Caco-2 (cell line): ENCODE measurements around the gene NDEL1. TPM values are rescaled to one million over a fixed set of nuclear protein-coding genes. Genes with fewer than 3 reads are reported as not detected.
A peak's percentile ranks its signal among the peaks of the same experiment; 100 is the strongest.

ENCODE experiments used
- BruUV-seq: library from RNA; stranded (reverse); fragments of 400-500 nt; replicated peaks from 2 replicates; lab custom pipeline; 2021; lab: Mats Ljungman, UMichigan
- CTCF ChIA-PET: fragments of 300-600 bp; sonication (Branson Sonifier 250); formaldehyde crosslinking; loops from one replicate; lab custom pipeline; 2022; ENCODE audit warnings: antibody characterized with exemption; lab: Charles Lee
- POLR2A ChIA-PET: fragments of 300-600 bp; sonication (Branson Sonifier 250); formaldehyde crosslinking; loops from one replicate; lab custom pipeline; 2022; ENCODE audit warnings: antibody characterized with exemption; lab: Charles Lee
- DNase-seq, 2 experiments: peaks; one replicate each; pipeline versions ENCODE4 v3.0.0 to v3.0.0-alpha.2; 2020 to 2022
- H3K27me3 ChIP-seq: replicated peaks from 2 replicates; pipeline ENCODE4 v1.6.0; 2011; ENCODE audit warnings: low read length; ENCODE audit not compliant: control insufficient read depth, insufficient read depth
- H3K36me3 ChIP-seq: 2 replicates; pipeline ENCODE4 v1.5.1; 2011; ENCODE audit warnings: low read length; ENCODE audit not compliant: control insufficient read depth, insufficient read depth
- H3K4me1 ChIP-seq: fragments of 250-450 bp; sonication (Bioruptor Pico); 2 replicates; pipeline ENCODE4 v1.5.1; 2020; ENCODE audit warnings: mild to moderate bottlenecking
- H3K4me3 ChIP-seq: 2 replicates; pipeline ENCODE4 v1.5.1; 2011; ENCODE audit warnings: low read depth, mild to moderate bottlenecking, control low read depth, low read length
- H3K9me3 ChIP-seq: fragments of 250-450 bp; sonication (Bioruptor Pico); 2 replicates; pipeline ENCODE4 v1.5.1; 2020; ENCODE audit warnings: mild to moderate bottlenecking, moderate library complexity
- H3K27ac Mint-ChIP-seq: one replicate; pipeline ENCODE4 v1.8.0; 2022; ENCODE audit warnings: mixed read lengths; ENCODE audit not compliant: unreplicated experiment
- H3K27me3 Mint-ChIP-seq: one replicate; pipeline ENCODE4 v1.8.0; 2022; ENCODE audit warnings: mixed read lengths; ENCODE audit not compliant: insufficient read depth, unreplicated experiment
- H3K36me3 Mint-ChIP-seq: one replicate; pipeline ENCODE4 v1.8.0; 2022; ENCODE audit warnings: mild to moderate bottlenecking, mixed read lengths; ENCODE audit not compliant: insufficient read depth, unreplicated experiment
- H3K4me1 Mint-ChIP-seq: one replicate; pipeline ENCODE4 v1.8.0; 2022; ENCODE audit warnings: low read depth, mixed read lengths; ENCODE audit not compliant: unreplicated experiment
- H3K4me3 Mint-ChIP-seq: one replicate; pipeline ENCODE4 v1.8.0; 2022; ENCODE audit warnings: mild to moderate bottlenecking, moderate library complexity, mixed read lengths; ENCODE audit not compliant: unreplicated experiment
- H3K9me3 Mint-ChIP-seq: one replicate; pipeline ENCODE4 v1.8.0; 2022; ENCODE audit warnings: mixed read lengths; ENCODE audit not compliant: unreplicated experiment
- intact Hi-C: fragments of 100-400 bp; cut with micrococcal nuclease; formaldehyde crosslinking; loops from one replicate; pipeline ENCODE4 v1.10.0; 2022; ENCODE audit not compliant: unreplicated experiment
- total RNA-seq: library from RNA; stranded (reverse); gene quantifications from 2 replicates; pipeline ENCODE4 v1.2.3, GENCODE V29; 2022
- TF ChIP-seq, protein P1 (sequence below), 2 experiments: fragments of 200-600 bp in 1 of 2; IDR thresholded peaks; 1 replicate in 1 of 2; 2 replicates in 1 of 2; pipeline versions ENCODE4 v1.5.1 to v1.8.0; 2011 to 2022; ENCODE audit warnings: antibody characterized with exemption in 1 of 2, control low read depth in 1 of 2, inconsistent platforms in 1 of 2, low read depth in 1 of 2, low read length in 1 of 2, mild to moderate bottlenecking in 1 of 2, moderate library complexity in 1 of 2; ENCODE audit not compliant: insufficient read depth in 1 of 2, severe bottlenecking in 1 of 2, unreplicated experiment in 1 of 2

Gene NDEL1
- total RNA-seq, 1 experiment from 2014 or later = 32.2 TPM

- no peaks in the 10 kb centered on the region for H3K9me3 Mint-ChIP-seq
- BruUV-seq = no TSS peak
- ChIA-PET POLR2A (no interaction called here), CTCF (interaction anchor here (1.3 kb wide), 1 partner anchor 14 kb away, joined by 5 read pairs; no protein-coding TSS in a partner anchor)
- H3K4me1 ChIP-seq = no peaks in the 10 kb centered on the region
- DNase-seq = peak in 1 of 2 experiments; percentile 40
- H3K27me3 Mint-ChIP-seq = peaks cover 10% of the 10 kb centered on the region
- H3K27ac Mint-ChIP-seq = no peak within 1 kb of the TSS
- no peaks in the 10 kb centered on the region for H3K27me3 ChIP-seq
- no peaks in the 10 kb centered on the region for H3K36me3 Mint-ChIP-seq
- H3K36me3 ChIP-seq = no peaks in the 10 kb centered on the region
- no peaks in the 10 kb centered on the region for H3K9me3 ChIP-seq
- H3K4me3 Mint-ChIP-seq = peak within 1 kb of the TSS; percentile 33
- intact Hi-C loops = no loop called here
- no peak within 1 kb of the TSS for H3K4me3 ChIP-seq
- TF ChIP-seq, protein P1, sequence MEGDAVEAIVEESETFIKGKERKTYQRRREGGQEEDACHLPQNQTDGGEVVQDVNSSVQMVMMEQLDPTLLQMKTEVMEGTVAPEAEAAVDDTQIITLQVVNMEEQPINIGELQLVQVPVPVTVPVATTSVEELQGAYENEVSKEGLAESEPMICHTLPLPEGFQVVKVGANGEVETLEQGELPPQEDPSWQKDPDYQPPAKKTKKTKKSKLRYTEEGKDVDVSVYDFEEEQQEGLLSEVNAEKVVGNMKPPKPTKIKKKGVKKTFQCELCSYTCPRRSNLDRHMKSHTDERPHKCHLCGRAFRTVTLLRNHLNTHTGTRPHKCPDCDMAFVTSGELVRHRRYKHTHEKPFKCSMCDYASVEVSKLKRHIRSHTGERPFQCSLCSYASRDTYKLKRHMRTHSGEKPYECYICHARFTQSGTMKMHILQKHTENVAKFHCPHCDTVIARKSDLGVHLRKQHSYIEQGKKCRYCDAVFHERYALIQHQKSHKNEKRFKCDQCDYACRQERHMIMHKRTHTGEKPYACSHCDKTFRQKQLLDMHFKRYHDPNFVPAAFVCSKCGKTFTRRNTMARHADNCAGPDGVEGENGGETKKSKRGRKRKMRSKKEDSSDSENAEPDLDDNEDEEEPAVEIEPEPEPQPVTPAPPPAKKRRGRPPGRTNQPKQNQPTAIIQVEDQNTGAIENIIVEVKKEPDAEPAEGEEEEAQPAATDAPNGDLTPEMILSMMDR (IDR thresholded peaks at IDR 0.05; ENCODE audit: insufficient read depth in 1 of 2, low read depth in 1 of 2, low read length in 1 of 2, severe bottlenecking in 1 of 2, unreplicated experiment in 1 of 2) = no peak
- H3K4me1 Mint-ChIP-seq = peaks cover 6% of the 10 kb centered on the region
Observed at GRCh38 chr17:8397636-8398035, 38.0 kb upstream of the NDEL1 start, which contains the start of gene RNF222. RNF222 (minus strand) TSS chr17:8397827; CDS start chr17:8393461, 4,366 bp downstream.

DNA sequence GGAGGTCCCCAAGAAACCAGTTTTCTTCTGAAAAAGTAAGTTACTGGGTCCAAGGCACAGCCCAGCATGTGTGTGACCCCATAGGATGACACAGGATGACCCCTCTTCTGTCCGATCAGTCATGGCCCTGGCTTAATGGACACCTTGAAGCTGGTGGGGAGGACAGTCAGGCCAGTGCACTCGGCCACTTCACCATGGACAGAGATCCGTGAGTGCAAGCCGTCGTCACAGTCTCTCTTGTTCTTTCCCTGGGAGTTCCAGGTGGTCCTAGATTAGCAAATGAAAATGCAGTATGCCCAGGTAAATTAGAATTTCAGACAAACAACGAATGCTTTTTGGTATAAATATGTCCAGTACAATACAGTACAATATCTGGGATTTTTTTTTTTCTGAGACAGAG, 36.7 kb upstream of the NDEL1 start:
- no peaks in the 10 kb centered on the region for H3K27me3 ChIP-seq
- H3K4me1 ChIP-seq = no peaks in the 10 kb centered on the region
- TF ChIP-seq, protein P1 (IDR thresholded peaks at IDR 0.05; ENCODE audit: insufficient read depth in 1 of 2, low read depth in 1 of 2, low read length in 1 of 2, severe bottlenecking in 1 of 2, unreplicated experiment in 1 of 2) = no peak
- no peak overlapping the region for H3K4me3 ChIP-seq
- CTCF ChIA-PET = no interaction called here
- H3K4me1 Mint-ChIP-seq = peaks cover 6% of the 10 kb centered on the region
- H3K27me3 Mint-ChIP-seq = peaks cover 10% of the 10 kb centered on the region
- H3K36me3 Mint-ChIP-seq = no peaks in the 10 kb centered on the region
- no peaks in the 10 kb centered on the region for H3K36me3 ChIP-seq
- no peaks in the 10 kb centered on the region for H3K9me3 ChIP-seq
- H3K27ac Mint-ChIP-seq = no peak overlapping the region
- BruUV-seq = no TSS peak
- intact Hi-C loops = no loop called here
- POLR2A ChIA-PET = interaction anchor here (0.6 kb wide), 1 partner anchor 15 kb away, joined by 3 read pairs; no protein-coding TSS in a partner anchor
- H3K4me3 Mint-ChIP-seq = no peak overlapping the region
- H3K9me3 Mint-ChIP-seq = no peaks in the 10 kb centered on the region
- no peak for DNase-seq

- H3K4me1 Mint-ChIP-seq = peaks cover 6% of the 10 kb centered on the region
- H3K27ac Mint-ChIP-seq = no peak overlapping the region
- H3K27me3 ChIP-seq = no peaks in the 10 kb centered on the region
- BruUV-seq = no TSS peak
- H3K4me1 ChIP-seq = no peaks in the 10 kb centered on the region
- no peaks in the 10 kb centered on the region for H3K36me3 ChIP-seq
- ChIA-PET POLR2A (no interaction called here), CTCF (no interaction called here)
- intact Hi-C loops = no loop called here
- no peaks in the 10 kb centered on the region for H3K9me3 ChIP-seq
- no peaks in the 10 kb centered on the region for H3K9me3 Mint-ChIP-seq
- H3K27me3 Mint-ChIP-seq = peaks cover 10% of the 10 kb centered on the region
- H3K4me3 Mint-ChIP-seq = no peak overlapping the region
- TF ChIP-seq, protein P1 (IDR thresholded peaks at IDR 0.05; ENCODE audit: insufficient read depth in 1 of 2, low read depth in 1 of 2, low read length in 1 of 2, severe bottlenecking in 1 of 2, unreplicated experiment in 1 of 2) = no peak
- H3K36me3 Mint-ChIP-seq = no peaks in the 10 kb centered on the region
- no peak overlapping the region for H3K4me3 ChIP-seq
- DNase-seq = no peak
Observed at GRCh38 chr17:8401107-8401506, 34.6 kb upstream of the NDEL1 start.
